PC-9 (cell line): Measurements from ENCODE around the gene GBA3.

Experiments used
- EZH2 ChIP-seq: fragments of 200-600 bp; sonication (generic); IDR thresholded peaks from 2 replicates; pipeline ENCODE4 v1.8.0; 2017; ENCODE audit warnings: antibody characterized with exemption, low read depth
- TF ChIP-seq, protein P1 (sequence below): fragments of 200-600 bp; sonication (generic); conservative IDR thresholded peaks from 2 replicates; pipeline ENCODE4 v1.6.1; 2017; ENCODE audit warnings: mixed run types, antibody characterized with exemption, mild to moderate bottlenecking, moderate library complexity

DNA sequence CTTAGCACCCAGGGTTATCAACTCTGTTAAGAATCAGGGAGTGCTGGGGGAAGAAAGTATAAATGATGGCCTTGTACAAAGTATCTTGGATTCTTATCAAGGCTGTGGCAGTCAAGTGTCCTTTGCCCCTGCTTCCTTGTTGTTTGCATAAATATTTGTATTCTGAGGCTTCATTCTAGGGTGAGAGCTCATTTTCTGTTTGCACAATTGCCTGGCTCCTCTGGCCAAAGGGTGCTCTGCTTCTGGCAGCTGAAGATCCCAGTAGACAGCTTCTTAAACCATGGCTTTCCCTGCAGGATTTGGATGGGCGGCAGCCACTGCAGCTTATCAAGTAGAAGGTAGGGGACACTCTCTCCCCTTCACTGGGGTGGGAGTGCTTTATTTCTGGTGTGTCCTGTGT lies at the start of gene GBA3:
- TF ChIP-seq EZH2, result no peak
- TF ChIP-seq, protein P1, sequence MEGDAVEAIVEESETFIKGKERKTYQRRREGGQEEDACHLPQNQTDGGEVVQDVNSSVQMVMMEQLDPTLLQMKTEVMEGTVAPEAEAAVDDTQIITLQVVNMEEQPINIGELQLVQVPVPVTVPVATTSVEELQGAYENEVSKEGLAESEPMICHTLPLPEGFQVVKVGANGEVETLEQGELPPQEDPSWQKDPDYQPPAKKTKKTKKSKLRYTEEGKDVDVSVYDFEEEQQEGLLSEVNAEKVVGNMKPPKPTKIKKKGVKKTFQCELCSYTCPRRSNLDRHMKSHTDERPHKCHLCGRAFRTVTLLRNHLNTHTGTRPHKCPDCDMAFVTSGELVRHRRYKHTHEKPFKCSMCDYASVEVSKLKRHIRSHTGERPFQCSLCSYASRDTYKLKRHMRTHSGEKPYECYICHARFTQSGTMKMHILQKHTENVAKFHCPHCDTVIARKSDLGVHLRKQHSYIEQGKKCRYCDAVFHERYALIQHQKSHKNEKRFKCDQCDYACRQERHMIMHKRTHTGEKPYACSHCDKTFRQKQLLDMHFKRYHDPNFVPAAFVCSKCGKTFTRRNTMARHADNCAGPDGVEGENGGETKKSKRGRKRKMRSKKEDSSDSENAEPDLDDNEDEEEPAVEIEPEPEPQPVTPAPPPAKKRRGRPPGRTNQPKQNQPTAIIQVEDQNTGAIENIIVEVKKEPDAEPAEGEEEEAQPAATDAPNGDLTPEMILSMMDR, result no peak
